Measurements from ENCODE around the gene TEX53. TPM values are rescaled to one million over a fixed set of nuclear protein-coding genes. Genes with fewer than 3 reads are reported as not detected.

The TEX53 gene
- total and polyA plus RNA-seq, 2 of the 8 experiments (the other 6 are each of a cell fraction or from before 2014, with no cell fraction given), result not detected

DNA sequence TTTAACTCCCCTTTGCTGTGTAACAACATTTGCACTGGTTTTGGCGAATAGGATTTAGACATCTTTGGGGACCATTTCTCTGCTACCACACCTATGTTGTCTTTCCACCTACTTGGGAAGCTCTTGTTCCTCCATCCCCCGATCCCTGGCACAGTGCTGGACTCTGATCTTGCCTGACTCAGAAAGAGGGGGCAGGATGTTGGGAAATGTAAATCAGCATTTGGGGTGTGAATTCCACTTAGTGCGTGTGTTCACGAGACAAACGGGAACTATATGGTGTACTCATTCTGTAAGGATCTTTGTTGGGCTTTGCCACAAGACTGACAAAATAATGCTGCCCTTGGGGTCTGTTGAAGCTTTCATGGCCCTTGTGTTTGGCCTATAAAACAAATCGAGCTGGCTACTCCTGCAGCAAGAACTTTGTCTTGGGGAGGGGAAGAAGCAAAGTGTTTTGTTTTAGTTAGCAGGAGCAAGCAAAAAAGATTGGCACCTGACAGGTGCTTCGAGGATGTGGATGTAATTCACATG is 28.0 kb downstream of the TEX53 start:
- no peaks in the 10 kb centered on the region for H3K4me1 ChIP-seq (replicated peaks in 1 of 4; ENCODE audit: control insufficient read depth in 3 of 4, insufficient read depth in 4 of 4, low read length in 3 of 4)
- no peaks in the 10 kb centered on the region for H4K20me1 ChIP-seq (replicated peaks in 1 of 2; ENCODE audit: control insufficient read depth in 1 of 2, insufficient read depth in 2 of 2, low read length in 2 of 2)
- H2BK120ac ChIP-seq (replicated peaks; ENCODE audit: low read depth, low read length), result no peak overlapping the region
- H3K23me2 ChIP-seq (ENCODE audit: low read depth, low read length), result no peaks in the 10 kb centered on the region
- no peak overlapping the region for H3K4me2 ChIP-seq (ENCODE audit: insufficient read depth in 1 of 2, low read depth in 2 of 2, low read length in 2 of 2)
- H2BK15ac ChIP-seq (ENCODE audit: low read length), result no peak overlapping the region
- no peak overlapping the region for H2BK5ac ChIP-seq (ENCODE audit: low read depth, low read length)
- no peak overlapping the region for H4K8ac ChIP-seq (ENCODE audit: extremely low read depth, insufficient read depth, low read length)
- no peaks in the 10 kb centered on the region for H3K79me2 ChIP-seq (ENCODE audit: control insufficient read depth in 1 of 2, insufficient read depth in 2 of 2, low read length in 2 of 2)
- H3K56ac ChIP-seq (replicated peaks; ENCODE audit: insufficient read length, low read depth, low read length), result no peak overlapping the region
- H2AFZ ChIP-seq (ENCODE audit: low read length), result no peak overlapping the region
- no peak overlapping the region for H4K5ac ChIP-seq (ENCODE audit: insufficient read length, low read depth, low read length)
- no peak overlapping the region for H2BK12ac ChIP-seq (ENCODE audit: low read depth, low read length)
- H3K79me1 ChIP-seq (ENCODE audit: low read depth, low read length), result no peaks in the 10 kb centered on the region
- 0 out of 8 replicates have a peak, but pooled peaks cover 0 to 3% (median 0%) of the 10 kb centered on the region in 4 experiments for H3K36me3 ChIP-seq (ENCODE audit: control insufficient read depth in 2 of 4, insufficient read depth in 4 of 4, low read length in 3 of 4)
- H3K9me3 ChIP-seq (ENCODE audit: insufficient read depth in 2 of 2, low read depth in 1 of 2, low read length in 1 of 2), result no peaks in the 10 kb centered on the region
- FAIRE-seq (no peak), DNase-seq (ENCODE audit: low read depth in 1 of 2, low spot score in 2 of 2) (no peak)
- 95% methylated on average over 7 of the region's 7 CpGs; no CpG with 5 or more reads in 1 of the 2 experiments for WGBS, 2 experiments (ENCODE audit: extremely low coverage in 1 of 2, insufficient coverage in 1 of 2, insufficient read length in 1 of 2, insufficient replicate concordance in 2 of 2, low coverage in 1 of 2, low lambda C conversion rate in 2 of 2, missing lambda C conversion rate in 1 of 2)
- no peak overlapping the region for H2AK5ac ChIP-seq (ENCODE audit: low read depth, low read length)
- CTCF ChIA-PET (ENCODE audit: partially characterized antibody), result interaction anchor here (0.6 to 1.5 kb wide), 5 partner anchors 11 to 142 kb away, joined by 3 to 6 read pairs (median 4); no protein-coding TSS in a partner anchor
- no peak overlapping the region for H3K27ac ChIP-seq (ENCODE audit: low read depth, low read length)
- no peak overlapping the region for H3K23ac ChIP-seq (ENCODE audit: insufficient read length)
- no peaks in the 10 kb centered on the region for H3K27me3 ChIP-seq (replicated peaks in 1 of 4; ENCODE audit: control insufficient read depth in 3 of 4, extremely low read depth in 1 of 4, insufficient read depth in 3 of 4, low read length in 3 of 4)
- POLR2A ChIA-PET (ENCODE audit: partially characterized antibody), result interaction anchor here (0.6 to 1.4 kb wide), 3 partner anchors 15 to 230 kb away, joined by 3 to 4 read pairs (median 3); partner anchors contain the start of gene TMEM268
- H3K9ac ChIP-seq (replicated peaks in 1 of 4; ENCODE audit: extremely low read depth in 1 of 4, low read depth in 3 of 4, low read length in 3 of 4), result no peak overlapping the region
- no peak overlapping the region for H3K4ac ChIP-seq (replicated peaks; ENCODE audit: insufficient read length, low read depth, low read length)
- H3K14ac ChIP-seq (ENCODE audit: insufficient read length), result no peak overlapping the region
- TF ChIP-seq SP2 (IDR thresholded peaks at IDR 0.05; ENCODE audit: low read length) (no peak), PHF8 (conservative IDR thresholded peaks at IDR 0.05; ENCODE audit: low read depth, low read length) (no peak), RFX5 (IDR thresholded peaks at IDR 0.05; ENCODE audit: borderline replicate concordance, low read depth, low read length) (no peak), RXRA (IDR thresholded peaks at IDR 0.05; ENCODE audit: insufficient read depth, low read depth, low read length) (no peak), SAP30 (IDR thresholded peaks at IDR 0.05; ENCODE audit: insufficient read depth, insufficient replicate concordance, low read length) (no peak), TCF12 (IDR thresholded peaks at IDR 0.05; ENCODE audit: low read depth, low read length) (no peak), GABPA (IDR thresholded peaks at IDR 0.05; ENCODE audit: borderline replicate concordance, insufficient read depth, low read length) (no peak), HDAC2 (IDR thresholded peaks at IDR 0.05; ENCODE audit: borderline replicate concordance in 1 of 2, low read depth in 2 of 2, low read length in 2 of 2) (no peak)
- TF ChIP-seq, protein P1, sequence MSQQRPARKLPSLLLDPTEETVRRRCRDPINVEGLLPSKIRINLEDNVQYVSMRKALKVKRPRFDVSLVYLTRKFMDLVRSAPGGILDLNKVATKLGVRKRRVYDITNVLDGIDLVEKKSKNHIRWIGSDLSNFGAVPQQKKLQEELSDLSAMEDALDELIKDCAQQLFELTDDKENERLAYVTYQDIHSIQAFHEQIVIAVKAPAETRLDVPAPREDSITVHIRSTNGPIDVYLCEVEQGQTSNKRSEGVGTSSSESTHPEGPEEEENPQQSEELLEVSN (IDR thresholded peaks at IDR 0.05), result no peak
- no peak overlapping the region for H3K18ac ChIP-seq (ENCODE audit: extremely low read depth, low read length)
- H4K91ac ChIP-seq (replicated peaks; ENCODE audit: insufficient read length, low read length), result no peak overlapping the region
- no peak overlapping the region for H3K4me3 ChIP-seq (ENCODE audit: extremely low read depth in 1 of 4, insufficient read depth in 2 of 4, low read depth in 3 of 4, low read length in 4 of 4)
- H2BK20ac ChIP-seq (ENCODE audit: low read length), result no peak overlapping the region

All from H1 (cell line).